HEK293 (cell line): ENCODE measurements around the gene TGM6.

ENCODE experiments used
- CTCF ChIA-PET: fragments of 350-600 bp; formaldehyde crosslinking; extraction: SDS; loops from one replicate; lab custom pipeline; 2021; ENCODE audit warnings: antibody characterized with exemption; lab: Yijun Ruan, JAX
- POLR2A ChIA-PET: fragments of 300-600 bp; formaldehyde crosslinking; extraction: SDS; loops from one replicate; lab custom pipeline; 2020; ENCODE audit warnings: antibody characterized with exemption, inconsistent platforms; lab: Yijun Ruan, JAX
- H3K27ac ChIP-seq: fragments of 200-500 bp; sonication (Bioruptor generic); 2 replicates; pipeline ENCODE4 v1.5.1; 2014; ENCODE audit warnings: low read depth, low read length, control low read depth, inconsistent platforms; ENCODE audit errors: extremely low read depth
- H3K36me3 ChIP-seq, 2 experiments: fragments of 200-500 bp in 1 of 2; sonication (Bioruptor generic) in 1 of 2; 1 replicate in 1 of 2; 2 replicates in 1 of 2; pipeline ENCODE4 v1.5.1; 2014 to 2017; ENCODE audit warnings: inconsistent platforms in 2 of 2, low read length in 2 of 2; ENCODE audit not compliant: control insufficient read depth in 2 of 2, insufficient read depth in 1 of 2
- H3K4me1 ChIP-seq: fragments of 200-500 bp; sonication (Bioruptor generic); 2 replicates; pipeline ENCODE4 v1.5.1; 2014; ENCODE audit warnings: mild to moderate bottlenecking, low read length, inconsistent platforms; ENCODE audit not compliant: control insufficient read depth, insufficient read depth
- H3K4me3 ChIP-seq: 2 replicates; pipeline ENCODE4 v1.5.1; 2011; ENCODE audit warnings: low read depth, mild to moderate bottlenecking, control low read depth, low read length, moderate library complexity
- H3K9me3 ChIP-seq: fragments of 200-500 bp; sonication (Bioruptor generic); 2 replicates; pipeline ENCODE4 v1.5.1; 2014; ENCODE audit warnings: low read depth, low read length, inconsistent platforms; ENCODE audit not compliant: control insufficient read depth, insufficient read depth
- ATF2 ChIP-seq: fragments of 450-650 bp; formaldehyde crosslinking; IDR thresholded peaks from 2 replicates; pipeline ENCODE4 v1.5.1; 2016; ENCODE audit warnings: missing biosample characterization, missing genetic modification characterization, low read depth
- ELK4 ChIP-seq: IDR thresholded peaks from 2 replicates; pipeline ENCODE4 v1.6.1; 2011; ENCODE audit warnings: mild to moderate bottlenecking, low read depth, low read length, borderline replicate concordance
- ZNF155 ChIP-seq: fragments of 450-650 bp; formaldehyde crosslinking; IDR thresholded peaks from 2 replicates; pipeline ENCODE4 v1.5.1; 2016; ENCODE audit warnings: missing biosample characterization, missing genetic modification characterization
- ZNF214 ChIP-seq: fragments of 450-650 bp; formaldehyde crosslinking; IDR thresholded peaks from 2 replicates; pipeline ENCODE4 v1.5.1; 2017; ENCODE audit warnings: missing biosample characterization, mild to moderate bottlenecking, missing genetic modification characterization, borderline replicate concordance
- ZNF239 ChIP-seq: fragments of 450-650 bp; formaldehyde crosslinking; IDR thresholded peaks from 2 replicates; pipeline ENCODE4 v1.5.1; 2016; ENCODE audit warnings: missing biosample characterization, missing genetic modification characterization
- ZNF292 ChIP-seq: fragments of 450-650 bp; formaldehyde crosslinking; IDR thresholded peaks from 2 replicates; pipeline ENCODE4 v1.5.1; 2016; ENCODE audit warnings: low read depth, missing biosample characterization, missing genetic modification characterization, borderline replicate concordance
- ZNF600 ChIP-seq: fragments of 450-650 bp; formaldehyde crosslinking; IDR thresholded peaks from 2 replicates; pipeline ENCODE4 v1.5.1; 2016; ENCODE audit warnings: missing biosample characterization, missing genetic modification characterization
- TF ChIP-seq, protein P1 (sequence below): fragments of 450-650 bp; formaldehyde crosslinking; IDR thresholded peaks from 2 replicates; pipeline ENCODE4 v1.5.1; 2016; ENCODE audit warnings: missing biosample characterization, missing genetic modification characterization
- TF ChIP-seq, protein P2 (sequence below): fragments of 450-650 bp; formaldehyde crosslinking; IDR thresholded peaks from 2 replicates; pipeline ENCODE4 v1.5.0; 2017; ENCODE audit warnings: missing biosample characterization, missing genetic modification characterization, borderline replicate concordance

The TGM6 gene

GRCh38 chr20:2416541-2417212, 36.0 kb downstream of the TGM6 start (continued):
- TF ChIP-seq, protein P1, sequence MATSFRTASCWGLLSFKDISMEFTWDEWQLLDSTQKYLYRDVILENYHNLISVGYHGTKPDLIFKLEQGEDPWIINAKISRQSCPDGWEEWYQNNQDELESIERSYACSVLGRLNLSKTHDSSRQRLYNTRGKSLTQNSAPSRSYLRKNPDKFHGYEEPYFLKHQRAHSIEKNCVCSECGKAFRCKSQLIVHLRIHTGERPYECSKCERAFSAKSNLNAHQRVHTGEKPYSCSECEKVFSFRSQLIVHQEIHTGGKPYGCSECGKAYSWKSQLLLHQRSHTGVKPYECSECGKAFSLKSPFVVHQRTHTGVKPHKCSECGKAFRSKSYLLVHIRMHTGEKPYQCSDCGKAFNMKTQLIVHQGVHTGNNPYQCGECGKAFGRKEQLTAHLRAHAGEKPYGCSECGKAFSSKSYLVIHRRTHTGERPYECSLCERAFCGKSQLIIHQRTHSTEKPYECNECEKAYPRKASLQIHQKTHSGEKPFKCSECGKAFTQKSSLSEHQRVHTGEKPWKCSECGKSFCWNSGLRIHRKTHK (tag by site-specific recombination), result no peak
- no peak for TF ChIP-seq ZNF214 (tag by site-specific recombination)

DNA sequence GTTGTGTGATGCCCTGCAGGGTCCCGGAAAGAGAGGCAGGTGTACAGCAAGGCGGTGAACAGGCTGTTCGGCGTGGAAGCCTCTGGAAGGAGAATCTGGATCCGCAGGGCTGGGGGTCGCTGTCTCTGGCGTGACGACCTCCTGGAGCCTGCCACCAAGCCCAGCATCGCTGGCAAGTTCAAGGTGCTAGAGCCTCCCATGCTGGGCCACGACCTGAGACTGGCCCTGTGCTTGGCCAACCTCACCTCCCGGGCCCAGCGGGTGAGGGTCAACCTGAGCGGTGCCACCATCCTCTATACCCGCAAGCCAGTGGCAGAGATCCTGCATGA, 36.5 kb downstream of the TGM6 start:
- no peak for TF ChIP-seq ELK4
- no peak for TF ChIP-seq ZNF239 (tag by site-specific recombination)
- no peak for TF ChIP-seq ZNF292 (tag by site-specific recombination)
- Histone ChIP-seq H3K4me3 (no peak overlapping the region), H3K9me3 (no peaks in the 10 kb centered on the region), H3K4me1 (0 out of 2 replicates have a peak, but pooled peaks cover 2% of the 10 kb centered on the region), H3K36me3 (no peaks in the 10 kb centered on the region), H3K27ac (no peak overlapping the region)
- ChIA-PET POLR2A (no interaction called here), CTCF (no interaction called here)

- Histone ChIP-seq H3K9me3 (no peaks in the 10 kb centered on the region), H3K27ac (no peak overlapping the region), H3K4me3 (no peak overlapping the region), H3K4me1 (0 out of 2 replicates have a peak, but pooled peaks cover 2% of the 10 kb centered on the region), H3K36me3 (no peaks in the 10 kb centered on the region)
- ChIA-PET POLR2A (no interaction called here), CTCF (interaction anchor here (0.7 to 2.8 kb wide), 3 partner anchors 31 to 411 kb away, joined by 3 to 11 read pairs (median 4); no protein-coding TSS in a partner anchor)
- peak; percentile 60 for TF ChIP-seq ZNF600
- TF ChIP-seq, protein P2, sequence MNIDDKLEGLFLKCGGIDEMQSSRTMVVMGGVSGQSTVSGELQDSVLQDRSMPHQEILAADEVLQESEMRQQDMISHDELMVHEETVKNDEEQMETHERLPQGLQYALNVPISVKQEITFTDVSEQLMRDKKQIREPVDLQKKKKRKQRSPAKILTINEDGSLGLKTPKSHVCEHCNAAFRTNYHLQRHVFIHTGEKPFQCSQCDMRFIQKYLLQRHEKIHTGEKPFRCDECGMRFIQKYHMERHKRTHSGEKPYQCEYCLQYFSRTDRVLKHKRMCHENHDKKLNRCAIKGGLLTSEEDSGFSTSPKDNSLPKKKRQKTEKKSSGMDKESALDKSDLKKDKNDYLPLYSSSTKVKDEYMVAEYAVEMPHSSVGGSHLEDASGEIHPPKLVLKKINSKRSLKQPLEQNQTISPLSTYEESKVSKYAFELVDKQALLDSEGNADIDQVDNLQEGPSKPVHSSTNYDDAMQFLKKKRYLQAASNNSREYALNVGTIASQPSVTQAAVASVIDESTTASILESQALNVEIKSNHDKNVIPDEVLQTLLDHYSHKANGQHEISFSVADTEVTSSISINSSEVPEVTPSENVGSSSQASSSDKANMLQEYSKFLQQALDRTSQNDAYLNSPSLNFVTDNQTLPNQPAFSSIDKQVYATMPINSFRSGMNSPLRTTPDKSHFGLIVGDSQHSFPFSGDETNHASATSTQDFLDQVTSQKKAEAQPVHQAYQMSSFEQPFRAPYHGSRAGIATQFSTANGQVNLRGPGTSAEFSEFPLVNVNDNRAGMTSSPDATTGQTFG, result no peak
Measured at GRCh38 chr20:2418388-2418787, 37.7 kb downstream of the TGM6 start.

GRCh38 chr20:2420510-2420909, 39.8 kb downstream of the TGM6 start:
- Histone ChIP-seq H3K4me3 (no peak overlapping the region), H3K4me1 (0 out of 2 replicates have a peak, but pooled peaks cover 2% of the 10 kb centered on the region), H3K27ac (no peak overlapping the region), H3K9me3 (no peaks in the 10 kb centered on the region), H3K36me3 (no peaks in the 10 kb centered on the region)
- ChIA-PET POLR2A (interaction anchor here (1.0 kb wide), 1 partner anchor 16 kb away, joined by 3 read pairs; no protein-coding TSS in a partner anchor), CTCF (interaction anchor here (0.7 to 2.8 kb wide), 4 partner anchors 15 to 415 kb away, joined by 3 to 11 read pairs (median 4); no protein-coding TSS in a partner anchor)
- TF ChIP-seq ATF2 (tag by site-specific recombination) (peak; percentile 55; the same call in 1 of the 2 replicates), ZNF155 (no peak)
